ENCODE measurements around the gene P2RY8.
"Not testable (repeated sequence)": the region's sequence is repeated elsewhere in the genome, so short reads cannot be mapped to it uniquely, and the experiment has no call there.

DNA sequence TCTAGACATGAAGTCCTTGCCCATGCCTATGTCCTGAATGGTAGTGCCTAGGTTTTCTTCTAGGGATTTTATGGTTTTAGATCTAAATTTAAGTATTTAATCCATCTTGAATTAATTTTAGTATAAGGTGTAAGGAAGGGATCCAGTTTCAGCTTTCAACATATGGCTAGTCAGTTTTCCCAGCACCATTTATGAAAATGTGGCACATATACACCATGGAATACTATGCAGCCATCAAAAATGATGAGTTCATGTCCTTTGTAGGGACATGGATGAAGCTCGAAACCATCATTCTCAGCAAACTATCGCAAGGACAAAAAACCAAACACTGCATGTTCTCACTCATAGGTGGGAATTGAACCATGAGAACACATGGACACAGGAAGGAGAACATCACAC lies 54.5 kb downstream of the P2RY8 start:
- TF ChIP-seq SP1 (IDR thresholded peaks at IDR 0.05); FOXK2 (IDR thresholded peaks at IDR 0.05); SUZ12 (IDR thresholded peaks at IDR 0.05); FOXM1 (IDR thresholded peaks at IDR 0.05; ENCODE audit: borderline replicate concordance); FOXA1 (IDR thresholded peaks at IDR 0.05); CTBP1 (IDR thresholded peaks at IDR 0.05; ENCODE audit: borderline replicate concordance); NFRKB (IDR thresholded peaks at IDR 0.05); ARNT (IDR thresholded peaks at IDR 0.05); TARDBP (IDR thresholded peaks at IDR 0.05): not testable (repeated sequence)
- TF ChIP-seq, protein P1, sequence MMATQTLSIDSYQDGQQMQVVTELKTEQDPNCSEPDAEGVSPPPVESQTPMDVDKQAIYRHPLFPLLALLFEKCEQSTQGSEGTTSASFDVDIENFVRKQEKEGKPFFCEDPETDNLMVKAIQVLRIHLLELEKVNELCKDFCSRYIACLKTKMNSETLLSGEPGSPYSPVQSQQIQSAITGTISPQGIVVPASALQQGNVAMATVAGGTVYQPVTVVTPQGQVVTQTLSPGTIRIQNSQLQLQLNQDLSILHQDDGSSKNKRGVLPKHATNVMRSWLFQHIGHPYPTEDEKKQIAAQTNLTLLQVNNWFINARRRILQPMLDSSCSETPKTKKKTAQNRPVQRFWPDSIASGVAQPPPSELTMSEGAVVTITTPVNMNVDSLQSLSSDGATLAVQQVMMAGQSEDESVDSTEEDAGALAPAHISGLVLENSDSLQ (IDR thresholded peaks at IDR 0.05), result not testable (repeated sequence)
